ENCODE data around the gene MALAT1. TPM values are rescaled to one million over a fixed set of nuclear protein-coding genes. Genes with fewer than 3 reads are reported as not detected.
A peak's percentile ranks its signal among the peaks of the same experiment; 100 is the strongest.

The MALAT1 gene
- total RNA-seq, 3 donors from 2014 or later, result 10,779 to 14,350 (median 11,224) TPM

GRCh38 chr11:65535102-65535501, 36.3 kb downstream of the MALAT1 start:
- H3K36me3 ChIP-seq (ENCODE audit: low read depth), result peaks cover 12% of the 10 kb centered on the region
- H3K9me3 ChIP-seq, result no peaks in the 10 kb centered on the region
- ATAC-seq (no peak), DNase-seq (no peak)
- intact Hi-C loops (cut with DNase I, micrococcal nuclease), result loop anchor here in 1 of 2 donors (10.0 kb wide), 1 partner anchor 60 kb away; the partner anchor contains the start of gene KCNK7
- H3K4me1 ChIP-seq (ENCODE audit: low read depth), result peaks cover 8% of the 10 kb centered on the region
- no peak for TF ChIP-seq CTCF (IDR thresholded peaks at IDR 0.05)
- no peak overlapping the region for H3K4me3 ChIP-seq

GRCh38 chr11:65536412-65537295, 37.8 kb downstream of the MALAT1 start:
- ATAC-seq (no peak), DNase-seq (no peak)
- peaks cover 4% of the 10 kb centered on the region for H3K36me3 ChIP-seq (ENCODE audit: low read depth)
- no peak overlapping the region for H3K4me3 ChIP-seq
- no peaks in the 10 kb centered on the region for H3K9me3 ChIP-seq
- H3K4me1 ChIP-seq (ENCODE audit: low read depth), result peaks cover 17% of the 10 kb centered on the region
- intact Hi-C loops (cut with DNase I, micrococcal nuclease), result loop anchor here in 1 of 2 donors (10.0 kb wide), 1 partner anchor 58 kb away; the partner anchor contains the start of gene KCNK7
- TF ChIP-seq CTCF (IDR thresholded peaks at IDR 0.05), result no peak

- intact Hi-C loops (cut with DNase I, micrococcal nuclease), result loop anchor here in 1 of 2 donors (10.0 kb wide), 1 partner anchor 58 kb away; the partner anchor contains the start of gene KCNK7
- no peak for ATAC-seq
- TF ChIP-seq CTCF (IDR thresholded peaks at IDR 0.05), result no peak
Observed at GRCh38 chr11:65537296-65537597, 38.4 kb downstream of the MALAT1 start.

GRCh38 chr11:65537620-65538231, 38.9 kb downstream of the MALAT1 start:
- Histone ChIP-seq H3K4me1 (ENCODE audit: low read depth) (peaks cover 17% of the 10 kb centered on the region), H3K36me3 (ENCODE audit: low read depth) (peaks cover under 1% of the 10 kb centered on the region), H3K4me3 (no peak overlapping the region), H3K9me3 (no peaks in the 10 kb centered on the region)
- intact Hi-C loops (cut with DNase I, micrococcal nuclease), result loop anchor here in 1 of 2 donors (10.0 kb wide), 1 partner anchor 57 kb away; the partner anchor contains the start of gene KCNK7
- peak in 1 of 3 donors; percentile 56 for DNase-seq
- no peak for ATAC-seq
- TF ChIP-seq CTCF (IDR thresholded peaks at IDR 0.05), result no peak

More at GRCh38 chr11:65537296-65537597, 38.4 kb downstream of the MALAT1 start:
- H3K4me3 ChIP-seq, result no peak overlapping the region
- H3K9me3 ChIP-seq, result no peaks in the 10 kb centered on the region
- H3K36me3 ChIP-seq (ENCODE audit: low read depth), result peaks cover 4% of the 10 kb centered on the region
- DNase-seq, result no peak
- peaks cover 17% of the 10 kb centered on the region for H3K4me1 ChIP-seq (ENCODE audit: low read depth)

- ATAC-seq, result no peak
- intact Hi-C loops (cut with DNase I, micrococcal nuclease), result loop anchor here in 1 of 2 donors (10.0 kb wide), 1 partner anchor 56 kb away; the partner anchor contains the start of gene KCNK7
- DNase-seq, result peak in 1 of 3 donors; percentile 63
- Histone ChIP-seq H3K9me3 (no peaks in the 10 kb centered on the region), H3K4me3 (no peak overlapping the region), H3K4me1 (ENCODE audit: low read depth) (peaks cover 17% of the 10 kb centered on the region), H3K36me3 (ENCODE audit: low read depth) (no peaks in the 10 kb centered on the region)
- TF ChIP-seq CTCF (IDR thresholded peaks at IDR 0.05), result no peak
Observed at GRCh38 chr11:65538232-65538914, 39.5 kb downstream of the MALAT1 start.
